CD4-positive, alpha-beta T cell treated with Interleukin-17A for 1 hour (primary cell): ENCODE results near the gene SPATA32.

ENCODE experiments used
- DNase-seq: peaks from one replicate; pipeline ENCODE4 v3.0.0-alpha.2; 2020

Gene SPATA32

GRCh38 chr17:45227926-45228762 lies 33.8 kb downstream of the SPATA32 start:
- DNase-seq: peak; percentile 39

GRCh38 chr17:45227101-45227925 lies 34.6 kb downstream of the SPATA32 start:
- peak; percentile 52 for DNase-seq

GRCh38 chr17:45226576-45226975 lies 35.3 kb downstream of the SPATA32 start:
- no peak for DNase-seq

GRCh38 chr17:45225964-45226530 lies 35.8 kb downstream of the SPATA32 start:
- peak; percentile 98 for DNase-seq

GRCh38 chr17:45225051-45225700 lies 36.7 kb downstream of the SPATA32 start:
- DNase-seq: peak; percentile 66

- DNase-seq: peak; percentile 54
Observed at GRCh38 chr17:45224671-45225050, 37.2 kb downstream of the SPATA32 start.

GRCh38 chr17:45223539-45224528 lies 38.1 kb downstream of the SPATA32 start:
- DNase-seq: peak; percentile 84

GRCh38 chr17:45222996-45223538 lies 38.8 kb downstream of the SPATA32 start:
- no peak for DNase-seq

GRCh38 chr17:45222289-45222995 lies 39.5 kb downstream of the SPATA32 start:
- DNase-seq: peak; percentile 71

- no peak for DNase-seq
Observed at GRCh38 chr17:45222014-45222288, 39.9 kb downstream of the SPATA32 start.

- peak; percentile 68 for DNase-seq
Observed at GRCh38 chr17:45221081-45222013, 40.5 kb downstream of the SPATA32 start, which contains the start of gene FMNL1. FMNL1 (plus strand) TSS chr17:45221885; CDS start chr17:45222125, 240 bp downstream.

- no peak for DNase-seq
Observed at GRCh38 chr17:45220079-45220478, 41.8 kb downstream of the SPATA32 start.

- peak; percentile 89 for DNase-seq
Observed at GRCh38 chr17:45218895-45219661, 42.8 kb downstream of the SPATA32 start.
